H7 (cell line): ENCODE data around the gene SLC26A2. TPM values are rescaled to one million over a fixed set of nuclear protein-coding genes. Genes with fewer than 3 reads are reported as not detected.
A peak's percentile ranks its signal among the peaks of the same experiment; 100 is the strongest.
"Not testable (repeated sequence)": the region's sequence is repeated elsewhere in the genome, so short reads cannot be mapped to it uniquely, and the experiment has no call there.

ENCODE experiments used
- DNase-seq: peaks from one replicate; pipeline ENCODE4 v3.0.0; 2012
- H3K27me3 ChIP-seq: 2 replicates; pipeline ENCODE4 v1.6.0; 2011; ENCODE audit warnings: mild to moderate bottlenecking, low read length; ENCODE audit not compliant: control insufficient read depth, insufficient read depth
- H3K36me3 ChIP-seq: replicated peaks from 2 replicates; pipeline ENCODE4 v1.5.1; 2011; ENCODE audit warnings: low read length; ENCODE audit not compliant: control insufficient read depth, insufficient read depth
- H3K4me3 ChIP-seq: 2 replicates; pipeline ENCODE4 v1.5.1; 2011; ENCODE audit warnings: low read depth, mild to moderate bottlenecking, control low read depth, low read length, moderate library complexity; ENCODE audit not compliant: insufficient read depth
- total RNA-seq: library from RNA; depleted of rRNA; stranded (reverse); fragments of >200 nt; shearing (Covaris generic); gene quantifications from 2 replicates; pipeline ENCODE4 v1.2.3, GENCODE V29; 2014

SLC26A2 gene
- total RNA-seq, 1 experiment from 2014 or later: 6.7 TPM

- DNase-seq: no peak
- no peaks in the 10 kb centered on the region for H3K36me3 ChIP-seq
- no peak overlapping the region for H3K4me3 ChIP-seq
- no peaks in the 10 kb centered on the region for H3K27me3 ChIP-seq
Observed at GRCh38 chr5:149942199-149942598, 18.4 kb upstream of the SLC26A2 start.

GRCh38 chr5:149942741-149943169 lies 17.8 kb upstream of the SLC26A2 start:
- not testable (repeated sequence) for H3K27me3 ChIP-seq, DNase-seq, H3K36me3 ChIP-seq, H3K4me3 ChIP-seq

GRCh38 chr5:149943177-149943949 lies 17.2 kb upstream of the SLC26A2 start:
- not testable (repeated sequence) for H3K27me3 ChIP-seq, DNase-seq, H3K4me3 ChIP-seq, H3K36me3 ChIP-seq

- H3K4me3 ChIP-seq: no peak within 1 kb of the TSS
- no peaks in the 10 kb centered on the region for H3K27me3 ChIP-seq
- H3K36me3 ChIP-seq: no peaks in the 10 kb centered on the region
- no peak for DNase-seq
Observed at GRCh38 chr5:149944666-149945065, 15.9 kb upstream of the SLC26A2 start, which contains the start of gene PDE6A. Gene PDE6A, minus strand, starts transcription at chr5:149944793. Its CDS starts 120 bp downstream, at chr5:149944673.

GRCh38 chr5:149946118-149946517 lies 14.4 kb upstream of the SLC26A2 start:
- H3K27me3 ChIP-seq: no peaks in the 10 kb centered on the region
- DNase-seq: no peak
- H3K4me3 ChIP-seq: no peak overlapping the region
- no peaks in the 10 kb centered on the region for H3K36me3 ChIP-seq

GRCh38 chr5:149948993-149949392 lies 11.6 kb upstream of the SLC26A2 start:
- H3K27me3 ChIP-seq: no peaks in the 10 kb centered on the region
- no peak overlapping the region for H3K4me3 ChIP-seq
- H3K36me3 ChIP-seq: no peaks in the 10 kb centered on the region
- DNase-seq: no peak

- Histone ChIP-seq H3K27me3 (no peaks in the 10 kb centered on the region), H3K36me3 (no peaks in the 10 kb centered on the region), H3K4me3 (no peak overlapping the region)
- DNase-seq: peak; percentile 56
Observed at GRCh38 chr5:149951138-149951749, 9.3 kb upstream of the SLC26A2 start.

- Histone ChIP-seq H3K27me3 (no peaks in the 10 kb centered on the region), H3K36me3 (no peaks in the 10 kb centered on the region), H3K4me3 (no peak overlapping the region)
- DNase-seq: no peak
Observed at GRCh38 chr5:149953436-149954121, 7.0 kb upstream of the SLC26A2 start.

GRCh38 chr5:149954798-149955197 lies 5.8 kb upstream of the SLC26A2 start:
- H3K27me3 ChIP-seq: no peaks in the 10 kb centered on the region

GRCh38 chr5:149956685-149957084 lies 3.9 kb upstream of the SLC26A2 start:
- no peaks in the 10 kb centered on the region; the same call in 1 of the 2 replicates for H3K27me3 ChIP-seq
- no peak for DNase-seq
- H3K4me3 ChIP-seq: no peak overlapping the region
- no peaks in the 10 kb centered on the region for H3K36me3 ChIP-seq

More at GRCh38 chr5:149954798-149955197, 5.8 kb upstream of the SLC26A2 start:
- Histone ChIP-seq H3K36me3 (no peaks in the 10 kb centered on the region), H3K4me3 (no peak overlapping the region)
- DNase-seq: no peak

GRCh38 chr5:149957855-149958254 lies 2.7 kb upstream of the SLC26A2 start:
- Histone ChIP-seq H3K36me3 (no peaks in the 10 kb centered on the region), H3K27me3 (no peaks in the 10 kb centered on the region; the same call in 1 of the 2 replicates), H3K4me3 (no peak overlapping the region)
- DNase-seq: no peak

GRCh38 chr5:149959406-149960236 lies 937 bp upstream of the SLC26A2 start:
- Histone ChIP-seq H3K27me3 (no peaks in the 10 kb centered on the region; the same call in 1 of the 2 replicates), H3K36me3 (no peaks in the 10 kb centered on the region), H3K4me3 (peak overlapping the region; percentile 84)
- DNase-seq: peak; percentile 68

- Histone ChIP-seq H3K36me3 (no peaks in the 10 kb centered on the region), H3K27me3 (no peaks in the 10 kb centered on the region; the same call in 1 of the 2 replicates), H3K4me3 (peak overlapping the region; percentile 84)
- no peak for DNase-seq
Observed at GRCh38 chr5:149961186-149961685, 678 bp downstream of the SLC26A2 start.

GRCh38 chr5:149961957-149962409 lies 1.4 kb downstream of the SLC26A2 start:
- Histone ChIP-seq H3K36me3 (no peaks in the 10 kb centered on the region), H3K4me3 (no peak overlapping the region), H3K27me3 (no peaks in the 10 kb centered on the region; the same call in 1 of the 2 replicates)
- peak; percentile 62 for DNase-seq
